IPS-20b (cell line): ENCODE measurements around the gene DGCR8.
"Not testable (repeated sequence)": the region's sequence is repeated elsewhere in the genome, so short reads cannot be mapped to it uniquely, and the experiment has no call there.

Experiments
- H3K27ac ChIP-seq: one replicate; pipeline ENCODE4 v1.5.1; 2013; ENCODE audit warnings: low read length
- H3K27me3 ChIP-seq: 2 replicates; pipeline ENCODE4 v1.6.1; 2013; ENCODE audit warnings: mild to moderate bottlenecking, low read length, inconsistent platforms; ENCODE audit not compliant: insufficient read depth
- H3K36me3 ChIP-seq: 2 replicates; pipeline ENCODE4 v1.6.1; 2013; ENCODE audit warnings: low read depth, mild to moderate bottlenecking, inconsistent platforms, low read length, moderate library complexity; ENCODE audit not compliant: insufficient read depth
- H3K4me1 ChIP-seq: 2 replicates; pipeline ENCODE4 v1.6.1; 2013; ENCODE audit warnings: mild to moderate bottlenecking, control low read depth, inconsistent platforms, low read length, moderate library complexity; ENCODE audit not compliant: insufficient read depth
- H3K4me3 ChIP-seq: 2 replicates; pipeline ENCODE4 v1.5.1; 2013; ENCODE audit warnings: mild to moderate bottlenecking, low read length, inconsistent platforms
- H3K9ac ChIP-seq: 2 replicates; pipeline ENCODE4 v1.6.1; 2013; ENCODE audit warnings: low read depth, mild to moderate bottlenecking, inconsistent platforms, low read length, moderate library complexity
- H3K9me3 ChIP-seq: 2 replicates; pipeline ENCODE4 v1.6.1; 2013; ENCODE audit warnings: mild to moderate bottlenecking, low read depth, low read length, inconsistent platforms; ENCODE audit not compliant: insufficient read depth

The DGCR8 gene

GRCh38 chr22:20063271-20064139 is 16.5 kb upstream of the DGCR8 start:
- Histone ChIP-seq H3K9me3 (no peaks in the 10 kb centered on the region), H3K4me1 (no peaks in the 10 kb centered on the region), H3K27me3 (no peaks in the 10 kb centered on the region), H3K27ac (no peak overlapping the region), H3K4me3 (no peak overlapping the region), H3K36me3 (no peaks in the 10 kb centered on the region; the same call in 1 of the 2 replicates), H3K9ac (no peak overlapping the region)

GRCh38 chr22:20064140-20064480 is 15.9 kb upstream of the DGCR8 start:
- Histone ChIP-seq H3K9me3 (no peaks in the 10 kb centered on the region), H3K27me3 (peaks cover 3% of the 10 kb centered on the region; the same call in 1 of the 2 replicates), H3K9ac (no peak overlapping the region), H3K27ac (no peak overlapping the region), H3K36me3 (no peaks in the 10 kb centered on the region; the same call in 1 of the 2 replicates), H3K4me1 (no peaks in the 10 kb centered on the region), H3K4me3 (no peak overlapping the region)

GRCh38 chr22:20064545-20065262 is 15.3 kb upstream of the DGCR8 start:
- no peak overlapping the region for H3K9ac ChIP-seq

DNA sequence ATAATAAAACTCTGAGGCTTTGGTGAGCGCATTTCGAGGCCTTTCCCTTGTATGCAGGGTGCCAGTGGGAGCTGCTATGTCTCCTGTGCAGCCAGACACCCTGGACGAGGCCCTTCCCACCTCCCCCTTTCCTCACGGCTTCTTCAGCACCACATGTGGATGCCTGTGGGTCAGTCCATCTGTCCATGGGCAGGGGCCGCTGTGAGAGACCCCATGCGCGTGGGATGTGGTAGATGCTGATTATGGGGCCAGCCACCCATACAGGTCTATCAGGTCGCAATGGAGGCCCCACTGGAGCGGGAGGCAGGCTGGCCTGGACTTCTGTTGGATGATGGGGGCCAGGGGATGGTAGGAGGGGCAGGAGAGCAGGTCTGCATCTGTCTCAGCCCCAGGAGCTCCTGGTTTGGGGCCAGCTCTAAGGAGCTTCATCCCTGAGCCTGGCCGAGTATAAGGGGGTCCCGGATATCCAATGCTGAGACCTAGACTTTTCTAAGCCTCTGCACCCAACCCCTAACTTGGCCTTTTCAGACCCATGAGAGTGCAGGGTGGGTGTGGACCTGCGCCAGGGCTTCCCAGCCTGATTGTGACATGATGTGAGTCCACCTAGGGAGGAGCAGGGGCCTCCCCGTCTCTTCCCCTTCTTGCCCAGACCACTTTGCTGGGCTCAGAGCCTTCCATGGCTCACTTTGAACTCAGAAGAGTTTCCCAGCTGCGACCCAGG is 14.0 kb upstream of the DGCR8 start:
- H3K27me3 ChIP-seq: peaks cover 14% of the 10 kb centered on the region
- H3K9ac ChIP-seq: no peak overlapping the region
- H3K4me1 ChIP-seq: no peaks in the 10 kb centered on the region
- no peaks in the 10 kb centered on the region; the same call in 1 of the 2 replicates for H3K36me3 ChIP-seq
- no peak overlapping the region for H3K27ac ChIP-seq
- no peaks in the 10 kb centered on the region for H3K9me3 ChIP-seq
- no peak overlapping the region for H3K4me3 ChIP-seq

More at GRCh38 chr22:20064545-20065262, 15.3 kb upstream of the DGCR8 start:
- no peak overlapping the region for H3K27ac ChIP-seq
- peaks cover 8% of the 10 kb centered on the region for H3K27me3 ChIP-seq
- no peaks in the 10 kb centered on the region for H3K4me1 ChIP-seq
- no peak overlapping the region for H3K4me3 ChIP-seq
- no peaks in the 10 kb centered on the region; the same call in 1 of the 2 replicates for H3K36me3 ChIP-seq
- no peaks in the 10 kb centered on the region for H3K9me3 ChIP-seq

- Histone ChIP-seq H3K9me3 (no peaks in the 10 kb centered on the region), H3K4me1 (no peaks in the 10 kb centered on the region), H3K27ac (no peak overlapping the region), H3K4me3 (no peak overlapping the region), H3K36me3 (no peaks in the 10 kb centered on the region; the same call in 1 of the 2 replicates), H3K27me3 (peaks cover 16% of the 10 kb centered on the region), H3K9ac (no peak overlapping the region)
Measured at GRCh38 chr22:20066617-20067383, 13.2 kb upstream of the DGCR8 start.

GRCh38 chr22:20067384-20067682 is 12.7 kb upstream of the DGCR8 start:
- not testable (repeated sequence) for H3K27ac ChIP-seq, H3K36me3 ChIP-seq, H3K9ac ChIP-seq, H3K4me1 ChIP-seq, H3K4me3 ChIP-seq, H3K9me3 ChIP-seq
- peaks cover 21% of the 10 kb centered on the region for H3K27me3 ChIP-seq

GRCh38 chr22:20068640-20069039 is 11.4 kb upstream of the DGCR8 start:
- H3K4me3 ChIP-seq: no peak overlapping the region
- no peaks in the 10 kb centered on the region for H3K4me1 ChIP-seq
- H3K9ac ChIP-seq: no peak overlapping the region
- peaks cover 22% of the 10 kb centered on the region for H3K27me3 ChIP-seq
- no peaks in the 10 kb centered on the region; the same call in 1 of the 2 replicates for H3K36me3 ChIP-seq
- no peak overlapping the region for H3K27ac ChIP-seq
- H3K9me3 ChIP-seq: no peaks in the 10 kb centered on the region

GRCh38 chr22:20069331-20070042 is 10.6 kb upstream of the DGCR8 start:
- H3K4me3 ChIP-seq: no peak overlapping the region
- no peak overlapping the region for H3K9ac ChIP-seq
- peaks cover 22% of the 10 kb centered on the region for H3K27me3 ChIP-seq
- H3K4me1 ChIP-seq: no peaks in the 10 kb centered on the region
- H3K27ac ChIP-seq: no peak overlapping the region
- H3K36me3 ChIP-seq: no peaks in the 10 kb centered on the region; the same call in 1 of the 2 replicates
- no peaks in the 10 kb centered on the region for H3K9me3 ChIP-seq

DNA sequence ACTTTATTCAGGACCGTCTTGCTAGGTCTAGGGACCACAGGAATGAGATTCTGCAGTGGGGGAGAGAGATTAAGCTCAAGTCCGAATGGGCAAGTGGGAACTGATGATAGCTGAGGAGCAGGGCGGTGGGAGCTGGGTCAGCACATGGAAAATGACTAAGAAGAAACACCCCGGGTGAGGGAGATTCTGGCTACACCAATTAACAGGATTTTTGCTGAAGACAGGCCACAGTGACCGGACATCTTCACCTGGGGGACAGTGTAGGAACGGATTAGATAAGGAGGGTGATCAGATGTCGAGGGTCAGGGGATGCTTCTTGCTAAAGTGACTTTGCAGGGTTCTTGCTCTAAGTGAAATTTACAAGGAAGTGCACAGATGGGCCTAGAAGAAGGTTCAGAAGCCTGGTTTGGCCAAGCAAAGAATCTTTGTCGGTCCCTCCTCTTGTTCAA is 8.5 kb upstream of the DGCR8 start:
- no peaks in the 10 kb centered on the region for H3K36me3 ChIP-seq
- H3K9me3 ChIP-seq: no peaks in the 10 kb centered on the region
- H3K4me3 ChIP-seq: no peak overlapping the region

DNA sequence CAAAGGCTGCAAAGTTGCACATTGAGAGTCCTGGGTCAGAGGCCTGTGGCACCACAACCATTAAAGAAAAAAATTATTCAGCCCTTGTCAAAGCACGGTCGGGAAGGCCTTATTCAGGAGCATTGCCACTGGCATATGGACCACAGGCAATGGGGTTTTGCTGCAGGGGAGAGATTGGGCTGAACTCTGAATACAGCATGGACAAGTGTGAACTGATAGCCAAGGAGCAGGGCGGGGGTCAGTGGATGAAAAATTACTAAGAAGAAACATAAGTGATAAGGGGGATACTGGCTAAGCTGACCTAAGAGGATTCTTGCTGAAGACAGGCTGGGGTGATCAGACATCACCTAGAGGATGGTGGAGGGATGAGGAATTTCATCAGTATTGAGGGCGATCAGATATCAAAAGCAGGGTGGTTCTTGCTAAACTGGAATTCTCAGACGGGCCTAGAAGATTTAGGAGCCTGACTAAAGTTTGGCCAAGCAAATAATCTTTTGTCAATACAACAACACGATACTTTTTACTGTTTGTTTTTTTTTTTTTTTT is 3.3 kb upstream of the DGCR8 start:
- H3K27me3 ChIP-seq: peaks cover 7% of the 10 kb centered on the region; the same call in 1 of the 2 replicates
- H3K4me3 ChIP-seq: no peak overlapping the region
- peaks cover 4% of the 10 kb centered on the region; the same call in 1 of the 2 replicates for H3K4me1 ChIP-seq
- no peak overlapping the region for H3K27ac ChIP-seq
- H3K9ac ChIP-seq: no peak overlapping the region
- no peaks in the 10 kb centered on the region for H3K9me3 ChIP-seq
- peaks cover 6% of the 10 kb centered on the region; the same call in 1 of the 2 replicates for H3K36me3 ChIP-seq

More for the DNA sequence above, 8.5 kb upstream of the DGCR8 start:
- no peaks in the 10 kb centered on the region for H3K4me1 ChIP-seq
- no peak overlapping the region for H3K9ac ChIP-seq
- no peak overlapping the region for H3K27ac ChIP-seq
- H3K27me3 ChIP-seq: peaks cover 22% of the 10 kb centered on the region
